SU-DHL-6 (cell line): ENCODE data around the gene SLC43A2.

ENCODE experiments used
- CTCF ChIP-seq: fragments of 200-600 bp; sonication (generic); IDR thresholded peaks from one replicate; pipeline ENCODE4 v1.5.1; 2017; ENCODE audit warnings: antibody characterized with exemption, mild to moderate bottlenecking, low read length, moderate library complexity; ENCODE audit not compliant: insufficient read depth, poor library complexity, severe bottlenecking
- EZH2phosphoT487 ChIP-seq: fragments of 200-600 bp; sonication (generic), shearing (Covaris generic); conservative IDR thresholded peaks from 2 replicates; pipeline ENCODE4 v1.6.1; 2018; ENCODE audit warnings: mild to moderate bottlenecking, antibody characterized with exemption, low read length, moderate library complexity, mixed read lengths

- TF ChIP-seq CTCF (no peak), EZH2phosphoT487 (no peak)
These were observed 32.4 kb upstream of the SLC43A2 start for GRCh38 chr17:1661045-1661444.
